HG02973 (cell line): ENCODE measurements around the gene ANTKMT.
"Not testable (repeated sequence)": the region's sequence is repeated elsewhere in the genome, so short reads cannot be mapped to it uniquely, and the experiment has no call there.

ENCODE experiments used
- ATAC-seq: cut with Tn5 transposase; IDR thresholded peaks from one replicate; pipeline ENCODE4 v1.9.1; 2021; ENCODE audit warnings: moderate library complexity; ENCODE audit not compliant: unreplicated experiment

ANTKMT gene

GRCh38 chr16:680967-681745, 39.8 kb upstream of the ANTKMT start:
- no peak for ATAC-seq

- ATAC-seq = no peak
These were observed 39.1 kb upstream of the ANTKMT start for GRCh38 chr16:681746-682427.

GRCh38 chr16:682493-683395, 38.2 kb upstream of the ANTKMT start:
- no peak for ATAC-seq

GRCh38 chr16:683396-684070, 37.4 kb upstream of the ANTKMT start:
- ATAC-seq = no peak

- ATAC-seq = peak; percentile 56
These were observed 36.7 kb upstream of the ANTKMT start, which contains the start of gene JMJD8 for GRCh38 chr16:684071-684794. TSS of gene JMJD8 (minus strand) at chr16:684334. CDS start at chr16:684319, 15 bp downstream.

- ATAC-seq = no peak
These were observed 35.8 kb upstream of the ANTKMT start for GRCh38 chr16:684961-685696.

DNA sequence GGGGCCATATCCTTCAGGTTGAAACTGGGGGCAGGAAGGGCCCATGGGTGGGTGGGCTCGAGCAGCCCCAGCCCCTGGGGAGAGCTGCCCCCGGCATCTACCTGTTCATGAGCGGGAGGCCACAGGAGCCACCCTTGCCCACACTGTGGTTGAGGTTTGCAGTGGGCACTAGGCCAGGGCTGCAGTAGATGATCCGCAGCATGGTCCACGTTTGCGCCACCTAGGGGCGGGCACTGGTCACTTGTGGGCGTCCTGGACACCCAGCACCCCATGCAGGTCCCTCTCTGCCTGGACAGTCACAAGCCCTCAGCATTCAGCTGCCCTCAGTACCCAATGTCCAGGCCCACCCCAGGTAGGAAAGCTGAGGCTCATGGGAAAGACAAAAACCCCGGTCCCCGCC, 35.0 kb upstream of the ANTKMT start:
- no peak for ATAC-seq

- ATAC-seq = no peak
These were observed 34.3 kb upstream of the ANTKMT start for GRCh38 chr16:686459-687260.

GRCh38 chr16:687499-687898, 33.4 kb upstream of the ANTKMT start:
- ATAC-seq = no peak

- no peak for ATAC-seq
These were observed 31.6 kb upstream of the ANTKMT start for GRCh38 chr16:689175-689897.

DNA sequence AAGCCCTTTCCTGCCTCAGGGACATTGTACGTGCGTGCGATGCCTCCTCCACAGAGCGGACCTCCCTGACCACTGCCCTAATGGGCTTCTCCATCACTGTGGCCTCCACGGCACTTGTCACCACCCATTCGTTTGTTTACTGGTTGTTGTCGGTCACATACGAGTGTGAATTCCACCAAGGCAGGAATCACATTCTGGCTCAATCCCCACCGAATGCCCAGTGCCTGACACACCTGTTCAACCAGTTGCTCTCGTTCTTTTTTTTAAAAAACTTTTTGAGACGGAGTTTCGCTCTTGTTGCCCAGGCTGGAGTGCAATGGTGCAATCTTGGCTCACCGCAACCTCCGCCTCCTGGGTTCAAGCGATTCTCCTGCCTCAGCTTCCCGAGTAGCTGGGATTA, 29.7 kb upstream of the ANTKMT start:
- ATAC-seq = not testable (repeated sequence)

GRCh38 chr16:692356-693108, 28.4 kb upstream of the ANTKMT start:
- ATAC-seq = no peak

DNA sequence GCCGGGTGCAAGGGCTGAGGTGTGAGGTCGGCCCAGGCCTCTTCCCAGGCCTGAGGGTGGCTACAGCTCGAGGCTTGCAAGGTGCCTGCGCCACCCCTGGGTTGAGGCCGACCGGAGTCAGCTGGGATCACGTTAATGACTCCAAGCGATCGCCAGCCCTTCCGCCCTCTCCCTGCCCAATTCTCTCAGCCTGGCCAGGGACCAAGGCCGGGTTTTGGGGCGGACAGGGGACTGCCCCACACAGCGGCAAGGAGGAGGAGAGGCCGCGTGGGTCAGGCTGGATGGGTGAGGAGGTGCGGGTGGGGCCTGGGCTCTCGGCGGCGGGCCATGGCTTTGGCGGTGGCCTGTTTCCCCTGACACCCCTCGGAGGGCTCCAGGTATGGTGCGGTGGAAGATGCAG, 27.6 kb upstream of the ANTKMT start:
- no peak for ATAC-seq

DNA sequence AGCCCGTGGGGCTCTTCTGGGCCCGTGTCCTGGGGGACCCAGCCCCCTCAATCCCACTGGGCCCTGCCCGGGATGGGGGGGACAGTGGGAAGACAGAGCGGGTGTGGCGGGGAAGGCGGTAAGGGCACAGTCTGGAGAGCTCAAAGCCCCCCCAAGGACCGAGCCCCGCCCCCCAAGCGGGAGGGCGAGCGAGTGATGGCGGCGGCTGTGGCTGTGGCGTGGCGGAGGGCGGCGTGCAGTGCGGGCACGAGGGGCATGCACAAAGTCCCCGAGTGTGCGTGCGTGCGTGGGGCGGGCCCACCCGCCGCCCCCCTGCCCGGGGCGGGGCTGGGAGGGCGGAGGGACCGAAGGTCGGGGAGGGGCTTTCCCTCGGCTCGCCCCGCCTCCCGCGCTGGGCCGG, 27.2 kb upstream of the ANTKMT start:
- no peak for ATAC-seq

DNA sequence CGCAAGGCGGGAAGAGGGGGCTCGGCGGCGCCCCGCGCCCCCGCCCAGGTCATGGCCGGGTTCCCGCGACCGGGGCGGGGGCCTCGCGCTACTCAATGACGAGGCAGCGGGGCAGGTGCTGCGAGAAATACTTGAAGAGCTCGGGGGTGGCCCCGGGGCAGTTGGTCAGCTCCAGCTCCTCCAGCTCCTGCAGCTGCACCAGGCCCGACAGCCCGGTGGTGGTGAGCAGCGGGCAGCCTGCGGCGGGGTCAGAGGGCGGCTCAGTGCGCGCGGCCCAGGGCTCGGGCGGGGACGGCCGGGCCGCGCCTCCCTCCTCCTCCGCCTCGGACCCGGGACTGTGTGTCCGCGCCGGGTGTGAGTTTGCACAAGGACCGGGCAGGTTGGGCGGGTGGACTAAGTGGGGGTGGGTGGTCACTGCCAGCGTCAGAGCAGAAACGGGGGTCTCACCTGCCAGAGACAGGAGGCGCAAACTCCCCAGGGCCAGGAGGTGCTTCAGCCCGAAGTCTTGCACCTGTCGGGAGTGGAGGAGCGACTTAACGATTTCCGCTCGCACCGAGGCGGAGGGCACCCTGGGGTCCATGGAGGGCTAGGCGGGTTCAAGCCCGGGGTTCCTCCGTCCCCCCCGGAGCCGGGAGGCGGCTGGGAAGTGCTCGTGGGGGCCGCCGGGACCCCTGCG, 26.6 kb upstream of the ANTKMT start:
- ATAC-seq = no peak

GRCh38 chr16:694863-695354, 26.0 kb upstream of the ANTKMT start:
- ATAC-seq = no peak
